Type B pancreatic cell (in vitro differentiated cells): ENCODE measurements around the gene KLC4. TPM values are rescaled to one million over a fixed set of nuclear protein-coding genes. Genes with fewer than 3 reads are reported as not detected.
"Not testable (repeated sequence)": the region's sequence is repeated elsewhere in the genome, so short reads cannot be mapped to it uniquely, and the experiment has no call there.

Experiments used
- DNase-seq: peaks from one replicate; pipeline ENCODE4 v3.0.0; 2021; ENCODE audit warnings: mixed read lengths; ENCODE audit not compliant: unreplicated experiment; ENCODE audit errors: extremely low spot score
- H3K27ac Mint-ChIP-seq: 2 replicates; pipeline ENCODE4 v1.8.0; 2021; ENCODE audit warnings: mild to moderate bottlenecking, mixed read lengths
- H3K27me3 Mint-ChIP-seq: 2 replicates; pipeline ENCODE4 v1.8.0; 2021; ENCODE audit warnings: mixed read lengths
- H3K36me3 Mint-ChIP-seq: 2 replicates; pipeline ENCODE4 v1.8.0; 2021; ENCODE audit warnings: mixed read lengths
- H3K4me1 Mint-ChIP-seq: one replicate; pipeline ENCODE4 v1.8.0; 2021; ENCODE audit warnings: mixed read lengths; ENCODE audit not compliant: unreplicated experiment
- H3K4me3 Mint-ChIP-seq: 2 replicates; pipeline ENCODE4 v1.8.0; 2021; ENCODE audit warnings: mild to moderate bottlenecking, mixed read lengths
- H3K9me3 Mint-ChIP-seq: 2 replicates; pipeline ENCODE4 v1.8.0; 2021; ENCODE audit warnings: mixed read lengths
- CTCF ChIP-seq: fragments of 200-600 bp; sonication (generic); conservative IDR thresholded peaks from 2 replicates; pipeline ENCODE4 v1.5.0; 2021; ENCODE audit warnings: antibody characterized with exemption, mild to moderate bottlenecking
- total RNA-seq: library from RNA; stranded (reverse); gene quantifications from 2 replicates; pipeline ENCODE4 v1.2.1, GENCODE V29; 2021; ENCODE audit warnings: low replicate concordance

KLC4 gene
- total RNA-seq, 1 donor from 2014 or later = 36.4 TPM

GRCh38 chr6:43115365-43115764 is 55.9 kb downstream of the KLC4 start:
- no peak overlapping the region for H3K4me3 Mint-ChIP-seq
- H3K9me3 Mint-ChIP-seq = no peaks in the 10 kb centered on the region
- no peaks in the 10 kb centered on the region for H3K27me3 Mint-ChIP-seq
- no peak for DNase-seq
- no peak overlapping the region for H3K27ac Mint-ChIP-seq
- TF ChIP-seq CTCF = no peak
- H3K36me3 Mint-ChIP-seq = peaks cover 3% of the 10 kb centered on the region
- H3K4me1 Mint-ChIP-seq = peaks cover 44% of the 10 kb centered on the region

- not testable (repeated sequence) for H3K4me3 Mint-ChIP-seq, H3K9me3 Mint-ChIP-seq, H3K27ac Mint-ChIP-seq, H3K27me3 Mint-ChIP-seq, DNase-seq, H3K36me3 Mint-ChIP-seq
- H3K4me1 Mint-ChIP-seq = peaks cover 43% of the 10 kb centered on the region
Observed at GRCh38 chr6:43117466-43117865, 58.0 kb downstream of the KLC4 start.

GRCh38 chr6:43119482-43119881 is 60.1 kb downstream of the KLC4 start:
- Mint-ChIP-seq H3K4me3 (no peak overlapping the region), H3K27ac (no peak overlapping the region), H3K4me1 (peaks cover 39% of the 10 kb centered on the region), H3K27me3 (no peaks in the 10 kb centered on the region), H3K36me3 (peaks cover 3% of the 10 kb centered on the region), H3K9me3 (no peaks in the 10 kb centered on the region)
- DNase-seq = no peak
- TF ChIP-seq CTCF = no peak

GRCh38 chr6:43120101-43120763 is 60.8 kb downstream of the KLC4 start:
- H3K9me3 Mint-ChIP-seq = no peaks in the 10 kb centered on the region
- peaks cover 37% of the 10 kb centered on the region for H3K4me1 Mint-ChIP-seq
- H3K36me3 Mint-ChIP-seq = peaks cover 3% of the 10 kb centered on the region
- H3K27ac Mint-ChIP-seq = no peak overlapping the region
- no peak for TF ChIP-seq CTCF
- no peak overlapping the region for H3K4me3 Mint-ChIP-seq
- no peak for DNase-seq
- H3K27me3 Mint-ChIP-seq = no peaks in the 10 kb centered on the region

GRCh38 chr6:43120944-43121913 is 61.8 kb downstream of the KLC4 start:
- no peak for TF ChIP-seq CTCF
- H3K4me1 Mint-ChIP-seq = peaks cover 34% of the 10 kb centered on the region
- no peaks in the 10 kb centered on the region for H3K9me3 Mint-ChIP-seq
- no peak for DNase-seq
- H3K4me3 Mint-ChIP-seq = no peak overlapping the region
- peak overlapping the region; percentile 51 for H3K27ac Mint-ChIP-seq
- H3K36me3 Mint-ChIP-seq = peaks cover 3% of the 10 kb centered on the region
- no peaks in the 10 kb centered on the region for H3K27me3 Mint-ChIP-seq

- Mint-ChIP-seq H3K27ac (no peak overlapping the region), H3K36me3 (peaks cover 1% of the 10 kb centered on the region), H3K4me3 (no peak overlapping the region), H3K4me1 (peaks cover 33% of the 10 kb centered on the region), H3K27me3 (no peaks in the 10 kb centered on the region), H3K9me3 (no peaks in the 10 kb centered on the region)
- no peak for DNase-seq
- TF ChIP-seq CTCF = no peak
Observed at GRCh38 chr6:43122146-43122545, 62.7 kb downstream of the KLC4 start.
